GM10266 (cell line): ENCODE measurements around the gene ID4.
"Not testable (repeated sequence)": the region's sequence is repeated elsewhere in the genome, so short reads cannot be mapped to it uniquely, and the experiment has no call there.

Experiments used
- DNase-seq: peaks from one replicate; pipeline ENCODE4 v3.0.0; 2012; ENCODE audit errors: extremely low spot score
- CTCF ChIP-seq: IDR thresholded peaks from 2 replicates; pipeline ENCODE4 v1.5.1; 2012; ENCODE audit warnings: mild to moderate bottlenecking, low read depth; ENCODE audit not compliant: control insufficient read depth, insufficient read depth; ENCODE audit errors: missing control alignments

ID4 gene

GRCh38 chr6:19851241-19852089 lies 14.3 kb downstream of the ID4 start:
- peak; percentile 43 for TF ChIP-seq CTCF

GRCh38 chr6:19852090-19852457 lies 14.9 kb downstream of the ID4 start:
- TF ChIP-seq CTCF, result no peak
- DNase-seq, result no peak

More at GRCh38 chr6:19851241-19852089, 14.3 kb downstream of the ID4 start:
- DNase-seq, result peak; percentile 67

- no peak for DNase-seq
- TF ChIP-seq CTCF, result no peak
Observed at GRCh38 chr6:19852927-19853326, 15.8 kb downstream of the ID4 start.

GRCh38 chr6:19854421-19855015 lies 17.3 kb downstream of the ID4 start:
- not testable (repeated sequence) for DNase-seq

GRCh38 chr6:19855536-19855935 lies 18.4 kb downstream of the ID4 start:
- no peak for DNase-seq
- no peak for TF ChIP-seq CTCF

GRCh38 chr6:19857139-19857538 lies 20.0 kb downstream of the ID4 start:
- DNase-seq, result no peak
- TF ChIP-seq CTCF, result no peak

GRCh38 chr6:19857703-19858102 lies 20.5 kb downstream of the ID4 start:
- no peak for TF ChIP-seq CTCF
- no peak for DNase-seq
